ENCODE results near the gene IPO11.
"Not testable (repeated sequence)": the region's sequence is repeated elsewhere in the genome, so short reads cannot be mapped to it uniquely, and the experiment has no call there.

IPO11 gene

GRCh38 chr5:62652225-62652624, 239.7 kb downstream of the IPO11 start:
- TF ChIP-seq EZH2 (IDR thresholded peaks at IDR 0.05; ENCODE audit: borderline replicate concordance, low read length): no peak
- no peak for TF ChIP-seq CTCF (IDR thresholded peaks at IDR 0.05; ENCODE audit: low read length)
- no peaks in the 10 kb centered on the region for H3K9me2 ChIP-seq (ENCODE audit: low read depth, low read length)
- no peaks in the 10 kb centered on the region for H3K27me3 ChIP-seq (ENCODE audit: insufficient read depth, low read length)
- H3K4me2 ChIP-seq (ENCODE audit: low read length): no peak overlapping the region
- H4K20me1 ChIP-seq (ENCODE audit: insufficient read depth, low read length): no peaks in the 10 kb centered on the region
- no peaks in the 10 kb centered on the region for H3F3A ChIP-seq (ENCODE audit: insufficient read depth, low read length)
- no peak overlapping the region for H3K4me3 ChIP-seq (ENCODE audit: low read depth, low read length, poor library complexity, severe bottlenecking)
- H3K9me3 ChIP-seq (ENCODE audit: low read length): no peaks in the 10 kb centered on the region
- no peak overlapping the region for H3K27ac ChIP-seq (ENCODE audit: low read depth, low read length, poor library complexity, severe bottlenecking)
- H3K9ac ChIP-seq (ENCODE audit: low read length): no peak overlapping the region
- no peak overlapping the region for H2AFZ ChIP-seq (ENCODE audit: low read length)
- no peaks in the 10 kb centered on the region for H3K79me2 ChIP-seq (ENCODE audit: insufficient read depth, low read length)
- H3K4me1 ChIP-seq (ENCODE audit: insufficient read depth, low read length, severe bottlenecking): no peaks in the 10 kb centered on the region
- H3K36me3 ChIP-seq (ENCODE audit: insufficient read depth, low read length): no peaks in the 10 kb centered on the region

GRCh38 chr5:62653001-62653863, 240.7 kb downstream of the IPO11 start:
- no peak overlapping the region for H3K4me2 ChIP-seq (ENCODE audit: low read length)
- no peaks in the 10 kb centered on the region for H3K36me3 ChIP-seq (ENCODE audit: insufficient read depth, low read length)
- H3F3A ChIP-seq (ENCODE audit: insufficient read depth, low read length): no peaks in the 10 kb centered on the region
- H3K9me2 ChIP-seq (ENCODE audit: low read depth, low read length): no peaks in the 10 kb centered on the region
- H3K4me3 ChIP-seq (ENCODE audit: low read depth, low read length, poor library complexity, severe bottlenecking): no peak overlapping the region
- no peak overlapping the region for H3K27ac ChIP-seq (ENCODE audit: low read depth, low read length, poor library complexity, severe bottlenecking)
- H3K9me3 ChIP-seq (ENCODE audit: low read length): no peaks in the 10 kb centered on the region
- H4K20me1 ChIP-seq (ENCODE audit: insufficient read depth, low read length): no peaks in the 10 kb centered on the region
- TF ChIP-seq CTCF (IDR thresholded peaks at IDR 0.05; ENCODE audit: low read length) (no peak), EZH2 (IDR thresholded peaks at IDR 0.05; ENCODE audit: borderline replicate concordance, low read length) (no peak)
- H2AFZ ChIP-seq (ENCODE audit: low read length): no peak overlapping the region
- H3K79me2 ChIP-seq (ENCODE audit: insufficient read depth, low read length): no peaks in the 10 kb centered on the region
- H3K27me3 ChIP-seq (ENCODE audit: insufficient read depth, low read length): no peaks in the 10 kb centered on the region
- no peaks in the 10 kb centered on the region for H3K4me1 ChIP-seq (ENCODE audit: insufficient read depth, low read length, severe bottlenecking)
- no peak overlapping the region for H3K9ac ChIP-seq (ENCODE audit: low read length)

GRCh38 chr5:62653864-62654575, 241.5 kb downstream of the IPO11 start:
- no peaks in the 10 kb centered on the region for H4K20me1 ChIP-seq (ENCODE audit: insufficient read depth, low read length)
- H3K36me3 ChIP-seq (ENCODE audit: insufficient read depth, low read length): no peaks in the 10 kb centered on the region
- H3K9me2 ChIP-seq (ENCODE audit: low read depth, low read length): no peaks in the 10 kb centered on the region
- H3F3A ChIP-seq (ENCODE audit: insufficient read depth, low read length): no peaks in the 10 kb centered on the region
- H3K27ac ChIP-seq (ENCODE audit: low read depth, low read length, poor library complexity, severe bottlenecking): no peak overlapping the region
- H2AFZ ChIP-seq (ENCODE audit: low read length): no peak overlapping the region
- no peak overlapping the region for H3K4me3 ChIP-seq (ENCODE audit: low read depth, low read length, poor library complexity, severe bottlenecking)
- no peak for TF ChIP-seq EZH2 (IDR thresholded peaks at IDR 0.05; ENCODE audit: borderline replicate concordance, low read length)
- no peak for TF ChIP-seq CTCF (IDR thresholded peaks at IDR 0.05; ENCODE audit: low read length)
- H3K4me2 ChIP-seq (ENCODE audit: low read length): no peak overlapping the region
- H3K9ac ChIP-seq (ENCODE audit: low read length): no peak overlapping the region
- H3K27me3 ChIP-seq (ENCODE audit: insufficient read depth, low read length): no peaks in the 10 kb centered on the region
- no peaks in the 10 kb centered on the region for H3K4me1 ChIP-seq (ENCODE audit: insufficient read depth, low read length, severe bottlenecking)
- no peaks in the 10 kb centered on the region for H3K79me2 ChIP-seq (ENCODE audit: insufficient read depth, low read length)
- no peaks in the 10 kb centered on the region for H3K9me3 ChIP-seq (ENCODE audit: low read length)

- not testable (repeated sequence) for H3K4me1 ChIP-seq (ENCODE audit: insufficient read depth, low read length, severe bottlenecking); H3K27me3 ChIP-seq (ENCODE audit: insufficient read depth, low read length); H3K36me3 ChIP-seq (ENCODE audit: insufficient read depth, low read length); H3K9me3 ChIP-seq (ENCODE audit: low read length); H4K20me1 ChIP-seq (ENCODE audit: insufficient read depth, low read length); H3K27ac ChIP-seq (ENCODE audit: low read depth, low read length, poor library complexity, severe bottlenecking); H2AFZ ChIP-seq (ENCODE audit: low read length); H3F3A ChIP-seq (ENCODE audit: insufficient read depth, low read length); H3K9me2 ChIP-seq (ENCODE audit: low read depth, low read length); H3K79me2 ChIP-seq (ENCODE audit: insufficient read depth, low read length); H3K4me3 ChIP-seq (ENCODE audit: low read depth, low read length, poor library complexity, severe bottlenecking); H3K4me2 ChIP-seq (ENCODE audit: low read length); H3K9ac ChIP-seq (ENCODE audit: low read length)
These were observed 245.2 kb downstream of the IPO11 start for GRCh38 chr5:62657772-62658171.

Measured in OCI-LY1 (cell line).